Glomerular visceral epithelial cell (primary cell): ENCODE results near the gene BAG3.
A peak's percentile ranks its signal among the peaks of the same experiment; 100 is the strongest.

Experiments
- DNase-seq: peaks from one replicate; pipeline ENCODE4 v3.0.0-alpha.2; 2016; ENCODE audit errors: extremely low spot score

The BAG3 gene

GRCh38 chr10:119667562-119668328, 16.6 kb downstream of the BAG3 start:
- DNase-seq = peak; percentile 92

DNA sequence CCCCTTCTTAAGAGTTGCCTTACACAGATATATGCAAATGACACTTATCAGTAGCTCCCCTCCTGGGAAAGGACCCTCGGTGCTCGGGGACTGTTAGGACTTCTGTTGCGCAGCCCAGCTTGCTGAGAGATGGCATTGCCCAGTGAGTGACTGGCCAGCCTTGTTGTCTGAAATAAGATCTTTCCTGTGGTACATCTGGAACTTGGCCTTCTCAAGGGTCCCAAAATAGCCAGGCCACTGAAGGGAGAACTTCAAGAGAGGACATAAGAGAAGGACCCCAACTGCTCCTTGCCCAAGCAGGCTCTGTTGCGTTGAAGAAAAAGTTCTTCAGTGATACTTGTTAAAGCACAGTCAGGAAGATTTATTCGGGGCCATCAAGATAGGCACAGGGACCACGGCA, 17.3 kb downstream of the BAG3 start:
- no peak for DNase-seq

DNA sequence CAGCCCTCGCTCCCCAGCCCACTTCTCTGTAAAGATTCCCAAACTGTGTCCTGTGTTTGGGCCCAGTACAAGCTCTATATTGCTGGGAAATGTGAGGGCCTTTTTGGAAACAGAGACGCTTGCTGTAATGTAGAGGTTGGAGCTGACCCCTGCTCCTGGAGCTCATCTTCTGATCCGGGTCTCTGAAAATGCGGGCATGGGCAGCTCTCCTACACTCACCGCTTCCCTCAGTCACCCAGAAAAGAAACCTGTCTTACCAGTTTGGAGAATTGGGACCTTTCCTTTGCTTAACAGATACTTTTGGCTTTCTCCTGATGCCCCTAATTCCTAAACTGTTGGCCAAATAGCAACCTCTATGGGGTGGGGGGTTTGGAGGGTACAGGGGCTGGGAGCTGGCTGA, 18.2 kb downstream of the BAG3 start:
- DNase-seq = no peak

- DNase-seq = no peak
These were observed 18.9 kb downstream of the BAG3 start for GRCh38 chr10:119669975-119670640.

- DNase-seq = peak; percentile 61
These were observed 19.5 kb downstream of the BAG3 start for GRCh38 chr10:119670717-119671116.

DNA sequence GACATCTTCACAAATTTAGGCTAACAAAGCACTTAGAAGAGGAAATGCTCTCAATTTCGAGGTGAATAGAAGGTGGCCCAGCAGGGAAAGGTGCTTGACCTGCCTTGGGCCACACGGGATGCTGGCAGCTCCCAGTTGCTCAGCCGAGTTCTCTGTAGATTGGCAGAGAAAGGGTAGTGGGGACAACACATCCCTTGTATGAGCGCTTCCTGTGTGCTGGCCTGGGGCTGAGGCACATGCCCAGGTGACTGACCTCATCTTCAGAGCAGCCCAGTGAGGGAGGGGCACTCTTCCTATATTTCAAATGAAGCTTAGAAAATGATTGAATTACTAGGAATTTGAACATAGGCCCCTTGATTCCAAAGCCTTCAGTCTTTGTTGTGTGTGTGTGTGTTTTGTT, 20.2 kb downstream of the BAG3 start:
- DNase-seq = no peak

DNA sequence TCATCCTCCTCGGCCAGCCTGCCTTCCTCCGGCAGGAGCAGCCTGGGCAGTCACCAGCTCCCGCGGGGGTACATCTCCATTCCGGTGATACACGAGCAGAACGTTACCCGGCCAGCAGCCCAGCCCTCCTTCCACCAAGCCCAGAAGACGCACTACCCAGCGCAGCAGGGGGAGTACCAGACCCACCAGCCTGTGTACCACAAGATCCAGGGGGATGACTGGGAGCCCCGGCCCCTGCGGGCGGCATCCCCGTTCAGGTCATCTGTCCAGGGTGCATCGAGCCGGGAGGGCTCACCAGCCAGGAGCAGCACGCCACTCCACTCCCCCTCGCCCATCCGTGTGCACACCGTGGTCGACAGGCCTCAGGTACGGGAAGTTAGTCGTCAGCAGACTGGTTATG, 21.1 kb downstream of the BAG3 start:
- no peak for DNase-seq

GRCh38 chr10:119673271-119673670, 22.1 kb downstream of the BAG3 start:
- no peak for DNase-seq

DNA sequence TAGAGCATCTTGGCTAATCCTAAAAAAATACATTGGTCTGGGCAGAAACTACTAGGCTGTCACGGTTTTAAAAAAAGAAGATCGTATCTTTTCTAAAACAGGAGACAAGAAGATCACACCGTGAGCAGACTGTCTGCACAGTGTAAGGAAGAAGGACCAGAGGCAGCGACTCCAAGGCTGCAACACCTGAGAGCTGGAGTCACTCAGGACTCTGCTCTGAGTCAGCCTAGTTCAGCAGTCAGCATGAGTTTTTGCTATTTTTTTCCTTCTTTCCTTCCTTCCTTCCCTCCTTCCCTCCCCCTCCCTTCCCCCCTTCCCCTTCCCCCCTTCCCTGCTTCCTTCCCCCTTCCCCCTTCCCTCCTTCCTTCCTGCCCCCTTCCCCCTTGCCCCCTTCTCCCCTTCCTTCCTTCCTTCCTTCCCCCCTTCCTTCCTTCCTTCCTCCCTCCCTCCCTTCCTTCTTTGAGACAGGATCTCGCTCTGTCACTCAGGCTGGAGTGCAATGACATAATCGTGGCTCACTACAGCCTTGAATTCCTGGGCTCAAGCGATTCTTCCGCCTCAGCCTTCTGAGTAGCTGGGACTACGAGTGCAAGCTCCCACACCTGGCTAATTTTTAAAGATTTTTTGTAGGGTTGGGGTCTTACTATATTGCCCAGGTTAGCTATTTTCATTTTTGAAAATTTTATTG, 24.4 kb downstream of the BAG3 start:
- DNase-seq = no peak

DNA sequence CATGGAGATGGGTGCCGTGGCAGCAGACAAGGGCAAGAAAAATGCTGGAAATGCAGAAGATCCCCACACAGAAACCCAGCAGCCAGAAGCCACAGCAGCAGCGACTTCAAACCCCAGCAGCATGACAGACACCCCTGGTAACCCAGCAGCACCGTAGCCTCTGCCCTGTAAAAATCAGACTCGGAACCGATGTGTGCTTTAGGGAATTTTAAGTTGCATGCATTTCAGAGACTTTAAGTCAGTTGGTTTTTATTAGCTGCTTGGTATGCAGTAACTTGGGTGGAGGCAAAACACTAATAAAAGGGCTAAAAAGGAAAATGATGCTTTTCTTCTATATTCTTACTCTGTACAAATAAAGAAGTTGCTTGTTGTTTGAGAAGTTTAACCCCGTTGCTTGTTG, 25.9 kb downstream of the BAG3 start:
- no peak for DNase-seq

DNA sequence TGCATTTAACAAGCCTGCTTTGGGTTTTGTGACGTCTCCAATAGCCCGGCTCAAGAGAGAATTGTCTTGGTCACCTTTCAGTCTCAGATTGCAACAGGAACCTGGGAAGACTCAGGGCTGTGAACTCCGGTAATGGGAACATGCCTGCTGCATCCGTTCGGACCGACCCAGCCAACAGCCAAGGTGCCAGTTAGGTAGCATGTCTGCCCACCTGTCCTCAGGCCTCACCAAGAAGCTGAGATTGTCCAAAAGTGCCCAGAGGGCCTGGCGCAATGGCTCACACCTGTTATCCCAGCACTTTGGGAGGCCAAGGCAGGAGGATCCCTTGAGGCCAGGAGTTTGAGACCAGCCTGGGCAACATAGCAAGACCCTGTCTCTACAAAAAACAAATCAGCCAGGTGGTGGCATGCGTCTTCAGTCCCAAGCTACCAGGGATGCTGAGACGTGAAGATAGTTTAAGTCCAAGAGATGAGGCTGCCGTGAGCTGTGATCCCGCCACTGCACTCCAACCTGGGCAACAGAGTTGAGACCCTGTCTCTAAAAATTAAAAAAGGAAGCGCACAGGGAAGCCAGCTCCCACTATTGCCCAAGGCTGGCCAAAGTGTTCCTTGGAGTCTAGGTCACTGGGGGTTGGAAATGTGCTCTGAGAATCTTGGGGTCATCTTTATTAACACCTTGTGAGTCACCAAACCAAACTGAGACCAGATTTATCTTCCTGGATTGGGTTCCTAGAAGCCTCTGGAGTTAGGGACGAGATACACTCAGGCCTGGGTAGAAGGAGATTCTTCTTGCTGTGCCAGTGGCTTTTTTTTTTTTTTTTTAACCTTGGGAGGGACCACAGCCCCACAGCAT, 26.9 kb downstream of the BAG3 start:
- DNase-seq = no peak

DNA sequence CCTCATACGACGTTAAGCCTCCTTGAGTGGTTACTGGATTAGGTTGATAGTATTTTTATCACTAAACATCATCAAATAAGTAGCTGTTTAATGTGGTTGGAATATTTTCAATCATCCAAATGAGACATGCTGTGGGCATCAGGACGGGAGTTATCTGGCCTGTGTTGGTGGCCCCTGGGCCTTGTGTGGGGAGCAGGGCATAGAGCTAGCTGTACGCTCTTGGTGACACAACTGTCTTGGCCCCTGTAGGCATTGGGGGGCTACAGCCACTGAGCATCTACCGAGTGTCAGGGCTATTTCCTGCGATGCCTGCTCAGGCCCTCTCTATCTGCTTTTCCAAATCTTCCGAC, 28.3 kb downstream of the BAG3 start:
- no peak for DNase-seq

DNA sequence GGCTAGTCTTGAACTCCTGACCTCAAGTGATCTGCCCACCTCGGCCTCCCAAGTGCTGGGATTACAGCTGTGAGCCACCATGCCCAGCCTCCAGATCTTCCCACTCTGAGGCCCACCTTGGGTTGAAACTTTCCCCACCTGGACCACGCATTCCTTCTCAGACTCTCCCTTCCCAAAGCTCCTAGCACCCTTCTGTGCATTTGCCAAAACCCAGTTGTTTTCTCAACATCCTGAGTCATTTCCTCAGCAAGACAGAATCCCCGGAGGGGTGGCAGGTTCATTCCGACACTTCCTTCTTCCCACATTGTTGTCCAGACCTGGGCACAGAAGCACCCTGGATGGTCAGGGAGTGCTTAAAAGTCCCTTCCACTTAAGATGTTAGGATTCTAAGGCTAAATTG, 28.9 kb downstream of the BAG3 start:
- DNase-seq = peak; percentile 60

DNA sequence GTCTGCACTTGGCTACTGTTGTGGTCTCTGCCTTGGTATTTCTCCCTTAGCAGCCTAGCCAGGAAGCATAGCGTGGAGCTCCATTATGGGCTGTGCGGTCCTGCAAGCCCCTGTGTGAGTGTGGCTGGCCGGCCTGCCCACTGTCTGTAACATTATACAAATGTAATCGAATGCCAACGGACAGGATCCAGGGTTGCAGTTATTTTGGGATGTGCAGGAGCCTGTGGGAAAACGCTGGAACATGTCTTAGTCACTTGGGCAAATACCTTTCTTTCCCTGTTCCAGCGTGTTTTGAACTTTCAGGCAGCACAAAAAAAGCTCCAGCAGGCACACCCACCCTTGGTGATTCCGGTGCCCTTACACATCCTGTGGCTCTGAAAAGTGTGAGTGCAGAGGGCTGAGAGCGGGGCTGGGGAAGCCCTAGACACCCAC, 29.5 kb downstream of the BAG3 start:
- no peak for DNase-seq

DNA sequence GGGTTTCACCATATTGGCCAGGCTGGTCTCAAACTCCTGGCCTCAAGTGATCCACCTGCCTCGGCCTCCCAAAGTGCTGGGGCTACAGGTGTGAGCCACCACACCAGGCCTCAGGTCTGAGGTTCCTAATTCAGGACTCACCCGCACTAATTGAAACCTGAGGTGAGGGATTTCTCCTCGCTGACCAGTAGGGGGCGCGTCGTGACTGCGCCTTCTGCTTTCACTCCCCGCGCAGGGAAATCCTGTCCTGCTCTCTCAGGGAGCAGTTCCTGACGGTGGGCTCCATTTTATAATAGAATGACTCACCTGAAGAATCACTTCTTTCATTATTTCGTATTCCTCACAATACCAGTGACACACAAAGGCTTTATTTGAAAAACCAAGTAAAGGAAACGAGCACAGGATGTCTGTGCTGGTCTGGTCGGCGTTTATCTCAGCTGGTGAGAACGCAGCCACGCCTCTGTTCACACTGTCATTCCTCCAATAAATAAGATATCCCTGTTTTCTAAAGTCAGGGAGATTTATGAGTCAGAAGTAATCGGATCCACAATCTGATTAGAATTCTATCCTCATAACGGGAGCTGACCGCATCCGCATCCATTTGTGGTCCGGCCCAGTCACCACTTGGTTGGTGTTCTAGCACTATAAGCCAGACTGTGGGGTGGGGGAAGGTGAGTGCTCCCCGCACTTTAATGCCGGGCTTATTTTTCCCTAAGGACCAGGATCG, 35.4 kb downstream of the BAG3 start:
- DNase-seq = peak; percentile 88

DNA sequence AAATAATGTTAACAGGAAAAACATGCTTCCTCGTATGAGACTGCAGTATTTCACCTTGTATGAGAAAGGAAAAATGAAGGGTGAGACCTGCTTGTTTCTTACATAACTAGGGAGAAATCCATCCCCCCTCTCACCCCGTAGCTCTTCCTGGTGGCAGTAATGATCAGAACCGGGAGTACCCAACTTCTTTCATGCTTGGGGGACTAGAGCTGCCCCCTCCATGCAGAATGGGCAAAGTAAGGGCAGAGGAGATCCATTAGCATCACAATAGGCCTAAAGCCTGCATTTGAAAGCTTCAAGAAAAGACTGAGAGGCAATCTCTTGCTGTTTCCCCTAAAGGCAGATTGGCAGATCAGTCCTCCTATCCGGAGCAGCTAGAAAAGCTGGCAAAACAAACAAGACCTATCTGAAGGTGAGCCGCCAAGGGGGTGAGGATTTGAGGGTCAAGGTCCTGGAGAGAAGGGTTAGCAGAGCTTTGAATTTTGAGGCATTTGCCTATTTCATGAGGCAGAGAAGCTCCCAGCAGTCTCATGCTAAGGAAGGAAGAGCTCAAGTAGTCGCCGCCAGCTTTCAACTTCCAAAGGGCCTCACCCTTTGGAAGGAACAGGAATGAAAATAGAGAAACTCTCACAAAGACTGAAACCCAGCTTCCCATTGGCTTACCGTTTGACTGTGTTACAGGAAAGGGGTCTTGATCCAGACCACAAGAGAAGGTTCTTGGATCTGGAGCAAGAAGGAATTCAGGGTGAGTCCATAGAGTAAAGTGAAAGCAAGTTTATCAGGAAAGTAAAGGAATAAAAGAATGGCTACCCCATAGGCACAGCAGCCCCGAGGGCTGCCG, 36.2 kb downstream of the BAG3 start:
- DNase-seq = no peak

DNA sequence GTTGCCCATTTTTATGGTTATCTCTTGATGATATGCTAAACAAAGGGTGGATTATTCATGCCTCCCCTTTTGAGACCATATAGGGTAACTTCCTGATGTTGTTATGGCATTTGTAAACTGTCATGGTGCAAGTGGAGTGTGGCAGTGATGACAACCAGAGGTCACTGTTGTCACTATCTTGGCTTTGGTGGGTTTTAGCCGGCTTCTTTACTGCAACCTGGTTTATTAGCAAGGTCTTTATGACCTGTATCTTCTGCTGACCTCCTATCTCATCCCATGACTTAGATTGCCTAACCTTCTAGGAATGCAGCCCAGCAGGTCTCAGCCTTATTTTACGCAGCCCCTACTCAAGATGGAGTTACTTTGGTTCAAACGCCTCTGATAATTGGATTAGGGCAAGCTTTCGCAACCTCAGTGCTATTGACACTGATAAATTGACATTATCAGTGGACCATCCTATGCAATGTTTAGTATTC, 36.9 kb downstream of the BAG3 start:
- DNase-seq = no peak

DNA sequence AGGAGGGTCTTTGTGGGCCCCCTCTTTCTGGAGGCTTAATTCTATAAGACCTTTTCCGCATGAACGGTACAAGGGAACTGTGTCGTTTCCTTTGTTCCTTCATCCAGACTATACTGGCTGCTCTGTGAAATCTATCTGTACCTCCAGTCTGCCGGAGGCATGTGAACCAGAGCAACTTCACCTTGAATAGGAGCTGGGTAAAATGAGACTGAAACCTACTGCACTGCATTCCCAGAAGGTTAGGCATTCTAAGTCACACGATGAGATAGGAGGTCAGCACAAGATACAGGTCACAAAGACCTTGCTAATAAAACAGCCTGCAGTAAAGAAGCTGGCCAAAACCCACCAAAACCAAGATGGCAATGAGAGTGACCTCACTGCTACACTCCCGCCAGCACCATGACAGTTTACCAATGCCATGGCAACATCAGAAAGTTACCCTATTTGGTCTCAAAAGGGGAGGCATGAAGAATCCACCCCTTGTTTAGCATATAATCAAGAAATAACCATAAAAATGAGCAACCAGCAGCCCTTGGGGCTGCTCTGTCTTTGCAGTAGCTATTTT, 37.9 kb downstream of the BAG3 start:
- no peak for DNase-seq

- DNase-seq = no peak
These were observed 40.5 kb downstream of the BAG3 start for GRCh38 chr10:119691726-119692125.
